Measurements from ENCODE around the gene FBXL5. TPM values are rescaled to one million over a fixed set of nuclear protein-coding genes. Genes with fewer than 3 reads are reported as not detected.

Gene FBXL5
- total RNA-seq, 1 donor from 2014 or later = 102 TPM

DNA sequence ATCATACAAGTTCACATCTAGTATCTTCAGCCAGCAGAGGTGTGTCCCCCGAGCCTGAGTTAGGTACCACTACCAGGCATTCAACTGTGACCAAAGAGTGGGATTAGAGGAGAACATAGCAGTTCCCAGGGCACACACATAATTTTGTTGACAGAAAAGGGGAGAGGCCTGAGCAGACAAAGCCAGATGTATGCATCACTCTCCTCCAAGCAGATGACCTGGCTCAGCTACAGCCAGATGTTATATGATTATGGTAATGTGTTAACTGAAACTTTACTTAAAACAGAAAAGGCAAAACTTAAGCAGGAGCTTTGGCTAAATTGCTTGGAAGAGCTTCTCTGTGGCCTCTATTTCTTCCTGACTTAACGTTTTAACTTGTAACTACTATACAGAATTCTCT is 96.6 kb downstream of the FBXL5 start:
- Histone ChIP-seq H3K27me3 (ENCODE audit: control insufficient read depth, insufficient read depth, low read length) (no peaks in the 10 kb centered on the region), H3K4me3 (ENCODE audit: low read depth, low read length) (no peak overlapping the region), H3K36me3 (ENCODE audit: control insufficient read depth, insufficient read depth, low read length) (peaks cover 1% of the 10 kb centered on the region)
- DNase-seq (ENCODE audit: low read depth) = no peak
- no peak for FAIRE-seq
- TF ChIP-seq, protein P1, sequence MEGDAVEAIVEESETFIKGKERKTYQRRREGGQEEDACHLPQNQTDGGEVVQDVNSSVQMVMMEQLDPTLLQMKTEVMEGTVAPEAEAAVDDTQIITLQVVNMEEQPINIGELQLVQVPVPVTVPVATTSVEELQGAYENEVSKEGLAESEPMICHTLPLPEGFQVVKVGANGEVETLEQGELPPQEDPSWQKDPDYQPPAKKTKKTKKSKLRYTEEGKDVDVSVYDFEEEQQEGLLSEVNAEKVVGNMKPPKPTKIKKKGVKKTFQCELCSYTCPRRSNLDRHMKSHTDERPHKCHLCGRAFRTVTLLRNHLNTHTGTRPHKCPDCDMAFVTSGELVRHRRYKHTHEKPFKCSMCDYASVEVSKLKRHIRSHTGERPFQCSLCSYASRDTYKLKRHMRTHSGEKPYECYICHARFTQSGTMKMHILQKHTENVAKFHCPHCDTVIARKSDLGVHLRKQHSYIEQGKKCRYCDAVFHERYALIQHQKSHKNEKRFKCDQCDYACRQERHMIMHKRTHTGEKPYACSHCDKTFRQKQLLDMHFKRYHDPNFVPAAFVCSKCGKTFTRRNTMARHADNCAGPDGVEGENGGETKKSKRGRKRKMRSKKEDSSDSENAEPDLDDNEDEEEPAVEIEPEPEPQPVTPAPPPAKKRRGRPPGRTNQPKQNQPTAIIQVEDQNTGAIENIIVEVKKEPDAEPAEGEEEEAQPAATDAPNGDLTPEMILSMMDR (IDR thresholded peaks at IDR 0.05; ENCODE audit: insufficient read depth, low read length, severe bottlenecking) = no peak

- TF ChIP-seq, protein P1 (IDR thresholded peaks at IDR 0.05; ENCODE audit: insufficient read depth, low read length, severe bottlenecking) = no peak
- no peak for FAIRE-seq
- H3K4me3 ChIP-seq (ENCODE audit: low read depth, low read length) = no peak overlapping the region
- peaks cover 1% of the 10 kb centered on the region for H3K36me3 ChIP-seq (ENCODE audit: control insufficient read depth, insufficient read depth, low read length)
- DNase-seq (ENCODE audit: low read depth) = peak; percentile 12
- no peaks in the 10 kb centered on the region for H3K27me3 ChIP-seq (ENCODE audit: control insufficient read depth, insufficient read depth, low read length)
Measured at GRCh38 chr4:15557786-15558550, 97.2 kb downstream of the FBXL5 start.

GRCh38 chr4:15556511-15557092 is 98.6 kb downstream of the FBXL5 start:
- TF ChIP-seq, protein P1 (IDR thresholded peaks at IDR 0.05; ENCODE audit: insufficient read depth, low read length, severe bottlenecking) = no peak
- DNase-seq (ENCODE audit: low read depth) = no peak
- H3K36me3 ChIP-seq (ENCODE audit: control insufficient read depth, insufficient read depth, low read length) = peaks cover 1% of the 10 kb centered on the region
- FAIRE-seq = no peak
- H3K27me3 ChIP-seq (ENCODE audit: control insufficient read depth, insufficient read depth, low read length) = no peaks in the 10 kb centered on the region
- H3K4me3 ChIP-seq (ENCODE audit: low read depth, low read length) = no peak overlapping the region

Other genes starting within 250 kb of the FBXL5 start
- not detected in 2 replicates for gene C1QTNF7, start 227.3 kb downstream of the FBXL5 start, total RNA-seq
- gene CC2D2A, start 185.5 kb downstream of the FBXL5 start, total RNA-seq = 5.5 and 5.8 TPM in 2 replicates
- 12.1 and 18.9 TPM in 2 replicates for gene FAM200B, start 26.5 kb upstream of the FBXL5 start, total RNA-seq
- gene BST1, start 47.7 kb upstream of the FBXL5 start, total RNA-seq = 0.64 and 0.79 TPM in 2 replicates
- gene CD38, start 123.0 kb upstream of the FBXL5 start, total RNA-seq = not detected in 2 replicates

All from bronchial epithelial cell (primary cell).